Keratinocyte (primary cell): Measurements from ENCODE around the gene HELLS.

Experiments used
- EZH2 ChIP-seq: IDR thresholded peaks from one replicate; pipeline ENCODE4 v1.6.1; 2012; ENCODE audit warnings: inconsistent platforms, mild to moderate bottlenecking, low read length, moderate library complexity
- TF ChIP-seq, protein P1 (sequence below), 3 experiments: IDR thresholded peaks in 1 of 3; conservative IDR thresholded peaks in 1 of 3; optimal IDR thresholded peaks in 1 of 3; 2 replicates in 2 of 3; 3 replicates in 1 of 3; pipeline versions ENCODE3 to v1.5.1; 2011; ENCODE audit warnings: low read length in 3 of 3, mild to moderate bottlenecking in 3 of 3, moderate library complexity in 2 of 3, control low read depth in 1 of 3, inconsistent platforms in 1 of 3; ENCODE audit not compliant: insufficient read depth in 2 of 3; ENCODE audit errors: extremely low read depth in 1 of 3

- TF ChIP-seq, protein P1, sequence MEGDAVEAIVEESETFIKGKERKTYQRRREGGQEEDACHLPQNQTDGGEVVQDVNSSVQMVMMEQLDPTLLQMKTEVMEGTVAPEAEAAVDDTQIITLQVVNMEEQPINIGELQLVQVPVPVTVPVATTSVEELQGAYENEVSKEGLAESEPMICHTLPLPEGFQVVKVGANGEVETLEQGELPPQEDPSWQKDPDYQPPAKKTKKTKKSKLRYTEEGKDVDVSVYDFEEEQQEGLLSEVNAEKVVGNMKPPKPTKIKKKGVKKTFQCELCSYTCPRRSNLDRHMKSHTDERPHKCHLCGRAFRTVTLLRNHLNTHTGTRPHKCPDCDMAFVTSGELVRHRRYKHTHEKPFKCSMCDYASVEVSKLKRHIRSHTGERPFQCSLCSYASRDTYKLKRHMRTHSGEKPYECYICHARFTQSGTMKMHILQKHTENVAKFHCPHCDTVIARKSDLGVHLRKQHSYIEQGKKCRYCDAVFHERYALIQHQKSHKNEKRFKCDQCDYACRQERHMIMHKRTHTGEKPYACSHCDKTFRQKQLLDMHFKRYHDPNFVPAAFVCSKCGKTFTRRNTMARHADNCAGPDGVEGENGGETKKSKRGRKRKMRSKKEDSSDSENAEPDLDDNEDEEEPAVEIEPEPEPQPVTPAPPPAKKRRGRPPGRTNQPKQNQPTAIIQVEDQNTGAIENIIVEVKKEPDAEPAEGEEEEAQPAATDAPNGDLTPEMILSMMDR (optimal IDR thresholded peaks at IDR 0.05 in 1 of 3, IDR thresholded peaks at IDR 0.05 in 1 of 3, conservative IDR thresholded peaks at IDR 0.05 in 1 of 3; ENCODE audit: extremely low read depth in 1 of 3, insufficient read depth in 2 of 3, low read length in 3 of 3) = no peak
- no peak for TF ChIP-seq EZH2
Measured at GRCh38 chr10:94614558-94614957, 69.0 kb downstream of the HELLS start.
